ENCODE data around the gene KIAA1191.
"Not testable (repeated sequence)": the region's sequence is repeated elsewhere in the genome, so short reads cannot be mapped to it uniquely, and the experiment has no call there.

Gene KIAA1191

DNA sequence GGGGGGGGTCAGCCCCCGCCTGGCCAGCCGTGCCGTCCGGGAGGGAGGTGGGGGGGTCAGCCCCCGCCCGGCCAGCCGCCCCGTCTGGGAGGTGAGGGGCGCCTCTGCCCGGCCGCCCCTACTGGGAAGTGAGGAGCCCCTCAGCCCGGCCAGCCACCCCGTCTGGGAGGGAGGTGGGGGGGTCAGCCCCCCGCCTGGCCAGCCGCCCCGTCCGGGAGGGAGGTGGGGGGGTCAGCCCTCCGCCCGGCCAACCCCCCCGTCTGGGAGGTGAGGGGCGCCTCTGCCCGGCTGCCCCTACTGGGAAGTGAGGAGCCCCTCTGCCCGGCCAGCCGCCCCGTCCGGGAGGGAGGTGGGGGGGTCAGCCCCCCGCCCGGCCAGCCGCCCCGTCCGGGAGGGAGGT lies 56.2 kb downstream of the KIAA1191 start:
- DNase-seq: not testable (repeated sequence)

Measured in activated CD8-positive, alpha-beta memory T cell treated with anti-CD3 and anti-CD28 coated beads for 24 hours (primary cell).